Epithelial cell of proximal tubule (primary cell): ENCODE results near the gene KMO. TPM values are rescaled to one million over a fixed set of nuclear protein-coding genes. Genes with fewer than 3 reads are reported as not detected.

Source experiments
- DNase-seq: peaks from one replicate; pipeline ENCODE4 v3.0.0-alpha.2; 2011; ENCODE audit warnings: low read depth
- H3K4me3 ChIP-seq: 2 replicates; pipeline ENCODE4 v1.5.1; 2011; ENCODE audit warnings: low read depth, mild to moderate bottlenecking, low read length
- total RNA-seq: library from RNA; depleted of rRNA; stranded (reverse); fragments of >200 nt; gene quantifications from 2 replicates; pipeline ENCODE4 v1.2.3, GENCODE V29; 2015
- TF ChIP-seq, protein P1 (sequence below): conservative IDR thresholded peaks from 2 replicates; pipeline ENCODE4 v1.5.1; 2012; ENCODE audit warnings: low read depth, mild to moderate bottlenecking, low read length

Gene KMO
- total RNA-seq, 1 donor from 2014 or later, result not detected

DNA sequence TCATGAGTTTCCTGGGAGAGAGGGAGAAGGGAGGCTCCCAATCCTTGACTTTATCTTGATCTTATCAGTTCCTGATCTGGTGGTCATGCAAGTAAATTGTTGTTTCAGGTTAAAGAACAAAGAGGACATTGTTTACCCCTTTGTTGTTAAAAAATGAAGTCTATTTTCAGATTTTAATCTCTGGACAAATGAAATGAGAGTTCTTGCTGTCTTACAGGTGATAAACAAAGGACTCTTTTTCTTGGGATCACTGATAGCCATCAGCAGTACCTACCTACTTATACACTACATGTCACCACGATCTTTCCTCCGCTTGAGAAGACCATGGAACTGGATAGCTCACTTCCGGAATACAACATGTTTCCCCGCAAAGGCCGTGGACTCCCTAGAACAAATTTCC, 59.6 kb downstream of the KMO start:
- no peak for DNase-seq
- TF ChIP-seq, protein P1, sequence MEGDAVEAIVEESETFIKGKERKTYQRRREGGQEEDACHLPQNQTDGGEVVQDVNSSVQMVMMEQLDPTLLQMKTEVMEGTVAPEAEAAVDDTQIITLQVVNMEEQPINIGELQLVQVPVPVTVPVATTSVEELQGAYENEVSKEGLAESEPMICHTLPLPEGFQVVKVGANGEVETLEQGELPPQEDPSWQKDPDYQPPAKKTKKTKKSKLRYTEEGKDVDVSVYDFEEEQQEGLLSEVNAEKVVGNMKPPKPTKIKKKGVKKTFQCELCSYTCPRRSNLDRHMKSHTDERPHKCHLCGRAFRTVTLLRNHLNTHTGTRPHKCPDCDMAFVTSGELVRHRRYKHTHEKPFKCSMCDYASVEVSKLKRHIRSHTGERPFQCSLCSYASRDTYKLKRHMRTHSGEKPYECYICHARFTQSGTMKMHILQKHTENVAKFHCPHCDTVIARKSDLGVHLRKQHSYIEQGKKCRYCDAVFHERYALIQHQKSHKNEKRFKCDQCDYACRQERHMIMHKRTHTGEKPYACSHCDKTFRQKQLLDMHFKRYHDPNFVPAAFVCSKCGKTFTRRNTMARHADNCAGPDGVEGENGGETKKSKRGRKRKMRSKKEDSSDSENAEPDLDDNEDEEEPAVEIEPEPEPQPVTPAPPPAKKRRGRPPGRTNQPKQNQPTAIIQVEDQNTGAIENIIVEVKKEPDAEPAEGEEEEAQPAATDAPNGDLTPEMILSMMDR, result no peak
- H3K4me3 ChIP-seq, result no peak overlapping the region

DNA sequence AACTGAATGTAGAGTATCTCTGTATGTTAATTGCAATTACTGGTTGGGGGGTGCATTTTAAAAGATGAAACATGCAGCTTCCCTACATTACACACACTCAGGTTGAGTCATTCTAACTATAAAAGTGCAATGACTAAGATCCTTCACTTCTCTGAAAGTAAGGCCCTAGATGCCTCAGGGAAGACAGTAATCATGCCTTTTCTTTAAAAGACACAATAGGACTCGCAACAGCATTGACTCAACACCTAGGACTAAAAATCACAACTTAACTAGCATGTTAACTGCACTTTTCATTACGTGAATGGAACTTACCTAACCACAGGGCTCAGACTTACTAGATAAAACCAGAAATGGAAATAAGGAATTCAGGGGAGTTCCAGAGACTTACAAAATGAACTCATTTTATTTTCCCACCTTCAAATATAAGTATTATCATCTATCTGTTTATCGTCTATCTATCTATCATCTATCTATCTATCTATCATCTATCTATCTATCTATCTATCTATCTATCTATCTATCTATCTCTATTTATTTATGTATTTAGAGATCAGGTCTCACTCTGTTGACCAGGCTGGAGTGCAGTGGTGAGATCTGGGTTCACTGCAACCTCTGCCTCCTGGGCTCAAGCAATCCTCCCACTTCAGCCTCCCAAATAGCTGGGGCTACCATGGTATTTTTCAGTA, 60.2 kb downstream of the KMO start:
- TF ChIP-seq, protein P1, result no peak
- no peak overlapping the region for H3K4me3 ChIP-seq
- DNase-seq, result no peak

DNA sequence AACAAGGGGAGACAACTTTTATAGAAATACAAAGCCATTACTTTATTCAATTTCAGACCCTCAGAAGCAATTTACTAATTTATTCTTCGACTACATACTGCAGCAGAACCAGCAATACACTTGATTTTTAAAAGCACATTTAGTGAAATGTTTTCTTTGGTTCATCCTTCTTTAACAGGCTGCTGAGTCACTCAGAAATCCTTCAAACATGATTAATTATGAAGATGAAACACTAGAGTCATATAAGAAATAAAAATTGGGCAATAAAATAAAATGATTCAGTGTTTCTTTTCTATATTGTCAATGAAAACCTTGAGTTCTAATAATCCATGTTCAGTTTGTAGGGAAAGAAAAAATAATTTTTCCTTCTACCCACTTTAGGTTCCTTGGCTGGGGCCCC, 61.0 kb downstream of the KMO start:
- no peak overlapping the region for H3K4me3 ChIP-seq
- DNase-seq, result no peak
- TF ChIP-seq, protein P1, result no peak

DNA sequence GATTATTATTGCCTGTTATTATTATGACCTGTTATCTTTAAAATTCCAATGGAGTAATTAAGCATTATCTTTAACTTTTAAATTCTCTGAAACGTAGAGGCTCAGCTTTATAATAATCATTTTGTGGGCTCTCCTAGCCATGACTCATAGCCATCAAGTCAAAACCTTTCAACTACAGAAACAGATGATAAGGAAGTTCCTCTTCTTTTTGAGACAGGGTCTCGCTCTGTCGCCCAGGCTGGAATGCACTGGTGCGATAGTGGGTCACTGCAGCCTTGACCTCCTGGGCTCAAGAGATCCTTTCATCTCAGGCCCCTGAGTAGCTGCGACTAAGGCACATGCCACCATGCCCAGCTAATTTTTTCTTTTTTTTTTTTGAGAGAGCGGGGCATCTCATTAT, 64.5 kb downstream of the KMO start:
- DNase-seq, result no peak

DNA sequence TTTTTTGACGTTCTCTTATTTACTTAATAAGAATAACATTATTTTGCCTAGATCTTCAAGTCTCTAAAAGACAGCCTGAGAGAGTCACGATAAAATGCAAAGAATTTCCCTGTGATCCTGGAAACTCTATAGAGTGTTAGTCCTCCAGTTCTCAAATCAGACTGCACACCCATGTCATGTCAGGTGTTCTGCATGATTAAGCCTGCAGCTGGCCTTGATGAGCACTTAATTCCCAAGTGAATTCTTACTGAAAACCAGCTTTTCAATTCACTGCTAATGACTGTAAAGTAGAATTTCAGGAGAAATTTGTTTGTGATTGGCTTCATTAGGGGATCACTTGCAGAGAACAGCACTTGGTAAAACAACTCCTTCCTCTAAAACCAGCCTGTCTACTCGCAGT, 66.1 kb downstream of the KMO start:
- TF ChIP-seq, protein P1, result no peak
- no peak overlapping the region for H3K4me3 ChIP-seq
- DNase-seq, result no peak

More for the DNA sequence above, 64.5 kb downstream of the KMO start:
- no peak overlapping the region for H3K4me3 ChIP-seq
- TF ChIP-seq, protein P1, result no peak

DNA sequence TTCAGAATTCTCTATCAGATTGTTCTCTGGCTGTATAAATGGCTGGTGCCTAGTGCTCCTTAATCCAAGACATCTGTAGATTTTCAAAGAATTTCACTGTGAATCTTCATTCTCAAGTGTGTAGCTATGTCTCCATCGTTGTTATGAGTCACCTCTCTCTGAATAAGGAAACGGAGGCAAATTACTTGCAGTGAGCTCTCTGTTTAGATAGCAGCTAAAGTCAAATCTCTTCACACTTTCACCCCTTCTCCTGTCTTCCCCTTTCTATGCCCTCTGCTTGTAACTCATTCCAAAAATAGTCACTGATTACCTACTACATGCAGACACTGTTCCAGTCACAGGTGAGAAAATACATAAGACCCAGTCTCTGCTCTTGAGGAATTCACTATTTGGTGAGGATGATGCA, 68.3 kb downstream of the KMO start:
- TF ChIP-seq, protein P1, result no peak
- DNase-seq, result no peak
- H3K4me3 ChIP-seq, result no peak overlapping the region

DNA sequence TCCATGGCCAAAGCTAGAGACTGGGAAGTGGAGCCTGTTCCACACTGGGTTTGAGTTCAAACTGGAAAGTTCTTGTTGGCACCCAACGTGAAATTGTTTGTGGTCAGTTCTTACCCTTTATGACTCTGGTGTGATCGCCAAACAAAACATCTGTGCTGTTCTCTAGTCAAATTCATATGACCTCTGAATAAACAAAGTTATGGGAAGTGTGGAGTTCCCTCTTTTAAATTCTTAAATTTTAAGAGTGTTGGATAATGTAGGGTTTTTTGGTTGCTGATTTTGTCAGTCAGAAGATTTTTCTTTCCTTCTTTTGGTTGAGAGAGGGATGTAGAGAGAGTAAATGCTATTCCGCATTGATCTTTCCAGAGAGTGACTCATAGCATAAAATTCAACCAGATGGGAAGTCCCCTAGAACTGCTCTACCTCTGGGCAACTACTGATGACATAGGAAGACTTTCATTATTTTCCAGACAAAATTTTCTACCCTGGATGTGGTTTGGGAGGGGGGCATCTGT, 71.6 kb downstream of the KMO start:
- DNase-seq, result no peak
- no peak overlapping the region for H3K4me3 ChIP-seq
- TF ChIP-seq, protein P1, result no peak
